ENCODE results near the gene FICD. TPM values are rescaled to one million over a fixed set of nuclear protein-coding genes. Genes with fewer than 3 reads are reported as not detected.

Gene FICD
- total RNA-seq, 1 donor from 2014 or later: 8.2 TPM

DNA sequence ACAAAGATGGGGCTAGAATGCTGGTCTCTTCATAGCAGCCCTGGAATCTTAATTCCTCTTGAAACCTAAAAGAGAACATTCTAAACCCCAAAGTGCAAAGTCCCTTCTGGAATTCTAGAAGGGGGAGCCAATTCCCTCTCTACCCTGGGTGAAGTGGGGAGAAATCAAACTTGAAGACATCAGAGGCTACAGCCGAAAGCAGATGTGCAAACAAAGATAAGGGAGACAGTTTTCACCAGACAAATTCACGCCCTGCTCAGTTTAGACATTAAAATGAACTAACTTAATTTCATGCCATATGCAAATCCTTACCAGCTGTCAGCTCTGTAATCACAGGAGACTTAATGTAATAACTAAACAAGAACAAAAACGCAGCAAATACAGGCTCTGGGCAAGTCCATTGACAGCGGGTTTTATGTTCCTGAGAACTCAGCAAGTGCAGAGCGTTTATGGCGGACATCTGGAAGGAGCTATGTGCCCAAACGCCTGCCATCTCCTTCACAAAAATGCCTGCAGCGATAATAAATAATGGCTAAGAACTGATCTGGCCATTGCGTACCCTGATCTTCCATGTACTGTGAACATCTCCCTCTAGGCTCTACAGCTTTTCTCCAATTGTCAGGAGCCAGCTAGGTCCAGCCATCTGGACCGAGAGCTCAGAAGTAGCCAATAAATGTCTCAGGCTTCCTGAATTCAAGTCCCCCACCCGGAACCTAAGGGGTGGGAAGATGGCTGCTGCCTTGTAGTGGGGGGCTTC lies 19.1 kb upstream of the FICD start:
- no peak for DNase-seq (ENCODE audit: low spot score)
- intact Hi-C loops (cut with DNase I): no loop called here
- no peak for ATAC-seq

DNA sequence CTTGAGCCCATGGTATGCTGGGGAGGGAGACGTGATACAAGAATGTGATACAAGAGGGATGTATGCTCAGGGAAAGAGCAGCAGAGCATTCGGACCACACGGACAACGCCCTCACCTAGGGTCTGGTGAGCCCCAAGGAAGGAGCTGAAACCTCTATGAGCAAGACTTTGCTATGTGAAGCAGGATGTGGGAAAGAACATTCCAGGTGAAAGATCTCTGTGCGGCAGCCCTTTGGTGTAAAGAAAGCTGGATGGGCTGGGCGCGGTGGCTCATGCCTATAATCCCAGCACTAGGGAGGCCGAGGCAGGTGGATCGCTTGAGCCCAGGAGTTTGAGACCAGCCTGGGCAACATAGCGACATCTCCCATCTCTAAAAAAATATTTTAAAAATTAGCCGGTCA lies 16.9 kb upstream of the FICD start:
- no peak for ATAC-seq
- intact Hi-C loops (cut with DNase I): no loop called here
- DNase-seq (ENCODE audit: low spot score): no peak

DNA sequence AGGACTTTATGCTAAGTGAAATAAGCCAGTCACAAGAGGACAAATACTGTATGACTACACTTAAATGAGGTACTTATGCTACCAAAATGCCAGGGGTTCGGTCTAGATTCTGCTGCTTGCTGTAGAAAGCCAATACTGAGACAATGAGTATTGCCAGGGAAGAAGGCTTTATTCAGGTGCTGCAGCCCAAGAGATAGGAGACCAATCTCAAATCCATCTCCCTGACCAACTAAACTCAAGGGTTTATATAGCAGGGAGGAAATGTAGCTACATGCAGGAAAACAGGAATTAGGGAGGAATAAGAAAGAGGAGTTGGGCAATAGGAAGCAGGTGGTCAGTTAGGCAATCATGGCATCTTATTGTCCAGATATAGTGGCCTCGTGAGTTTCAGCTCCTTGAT lies 12.2 kb upstream of the FICD start:
- ATAC-seq: no peak
- intact Hi-C loops (cut with DNase I): no loop called here

DNA sequence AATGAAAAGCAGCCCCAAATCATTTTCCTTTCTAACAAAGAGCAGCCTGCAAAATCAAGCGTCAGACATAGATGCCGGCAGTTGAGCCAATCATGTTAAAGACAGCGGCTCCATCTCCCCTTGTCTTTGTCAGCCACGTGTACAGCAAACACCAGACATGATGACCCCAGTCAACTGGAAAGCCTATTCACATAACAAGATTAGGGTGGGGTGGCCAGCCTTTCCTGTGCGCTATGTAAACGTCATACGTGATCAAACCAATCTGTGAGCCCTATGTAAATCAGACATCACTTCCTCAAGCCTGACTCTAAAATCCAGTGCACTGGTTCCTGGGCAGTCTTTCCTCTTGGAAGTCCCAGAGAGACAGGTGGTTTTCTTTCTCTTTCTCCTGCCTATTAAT lies 9.9 kb upstream of the FICD start:
- ATAC-seq: no peak
- intact Hi-C loops (cut with DNase I): no loop called here
- no peak for DNase-seq (ENCODE audit: low spot score)

More for the DNA sequence above, 12.2 kb upstream of the FICD start:
- no peak for DNase-seq (ENCODE audit: low spot score)

DNA sequence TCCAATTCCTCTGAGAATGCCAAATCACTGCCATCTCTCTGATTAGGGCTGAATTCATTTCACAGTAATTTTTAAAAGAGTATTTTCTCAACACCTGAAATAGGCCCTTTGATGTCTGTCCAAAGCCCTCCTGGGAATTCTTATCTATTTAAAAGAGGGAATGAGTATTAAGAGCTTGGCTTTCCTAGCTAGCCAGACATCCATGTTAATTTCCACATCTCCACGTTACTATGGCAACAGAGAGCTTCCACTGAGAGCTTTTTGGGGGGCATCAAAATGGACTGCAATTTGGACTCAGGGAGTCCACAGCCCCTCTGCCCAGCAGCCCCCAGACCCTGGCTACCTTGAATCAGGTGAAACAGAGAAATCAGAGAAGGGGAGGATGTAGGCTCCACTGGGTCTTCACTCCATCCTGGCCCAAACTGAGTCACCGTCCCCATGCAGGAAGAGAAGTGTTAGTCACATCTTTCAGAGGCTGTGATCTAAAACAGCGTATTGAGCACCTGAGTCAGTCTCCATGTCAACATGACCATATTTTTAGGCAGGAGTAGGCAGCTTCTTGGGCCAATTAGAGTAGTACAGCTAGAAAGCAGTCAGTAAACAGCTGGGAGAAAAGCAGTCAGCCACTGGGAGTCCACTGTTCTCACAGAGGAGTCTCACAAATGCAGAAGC lies 7.0 kb upstream of the FICD start:
- DNase-seq (ENCODE audit: low spot score) (no peak), ATAC-seq (no peak)
- intact Hi-C loops (cut with DNase I): no loop called here

DNA sequence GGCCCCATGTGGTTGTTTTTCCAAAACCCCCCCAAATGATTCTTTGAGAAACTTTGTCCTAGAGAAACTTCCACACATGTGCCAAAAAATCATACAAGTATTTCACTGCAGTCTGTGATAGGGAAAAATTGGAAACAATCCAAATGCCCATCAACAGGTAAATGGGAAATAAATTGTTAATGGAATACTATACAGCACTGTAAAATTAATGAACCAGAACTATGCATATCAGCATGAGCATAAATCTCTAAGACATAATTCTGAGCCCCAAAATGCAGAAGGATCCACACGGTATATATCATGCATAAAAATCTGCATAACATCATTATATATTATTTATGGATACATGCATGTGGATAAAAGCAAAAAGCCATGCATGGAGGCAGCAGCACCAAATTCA lies 5.3 kb upstream of the FICD start:
- ATAC-seq (no peak), DNase-seq (ENCODE audit: low spot score) (no peak)
- intact Hi-C loops (cut with DNase I): no loop called here

DNA sequence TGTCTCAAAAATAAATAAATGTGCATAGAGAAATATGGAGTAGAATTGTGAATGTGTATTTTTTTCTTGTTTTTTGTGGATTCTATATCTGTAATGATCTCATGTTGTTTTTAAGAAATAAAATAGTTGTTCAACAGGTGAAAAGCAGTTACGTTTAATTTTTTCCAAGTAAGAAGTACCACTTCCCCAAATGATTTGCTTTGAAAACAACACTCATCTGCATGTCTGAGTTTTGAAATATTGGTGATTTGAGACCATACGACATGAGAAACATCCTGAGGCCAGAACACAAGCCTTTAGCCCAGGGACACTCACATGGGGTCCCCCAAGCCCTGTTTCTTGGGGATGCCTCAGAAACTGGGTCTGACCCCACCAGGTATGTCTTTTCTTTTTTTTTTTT lies 4.2 kb upstream of the FICD start:
- intact Hi-C loops (cut with DNase I): no loop called here
- no peak for ATAC-seq

DNA sequence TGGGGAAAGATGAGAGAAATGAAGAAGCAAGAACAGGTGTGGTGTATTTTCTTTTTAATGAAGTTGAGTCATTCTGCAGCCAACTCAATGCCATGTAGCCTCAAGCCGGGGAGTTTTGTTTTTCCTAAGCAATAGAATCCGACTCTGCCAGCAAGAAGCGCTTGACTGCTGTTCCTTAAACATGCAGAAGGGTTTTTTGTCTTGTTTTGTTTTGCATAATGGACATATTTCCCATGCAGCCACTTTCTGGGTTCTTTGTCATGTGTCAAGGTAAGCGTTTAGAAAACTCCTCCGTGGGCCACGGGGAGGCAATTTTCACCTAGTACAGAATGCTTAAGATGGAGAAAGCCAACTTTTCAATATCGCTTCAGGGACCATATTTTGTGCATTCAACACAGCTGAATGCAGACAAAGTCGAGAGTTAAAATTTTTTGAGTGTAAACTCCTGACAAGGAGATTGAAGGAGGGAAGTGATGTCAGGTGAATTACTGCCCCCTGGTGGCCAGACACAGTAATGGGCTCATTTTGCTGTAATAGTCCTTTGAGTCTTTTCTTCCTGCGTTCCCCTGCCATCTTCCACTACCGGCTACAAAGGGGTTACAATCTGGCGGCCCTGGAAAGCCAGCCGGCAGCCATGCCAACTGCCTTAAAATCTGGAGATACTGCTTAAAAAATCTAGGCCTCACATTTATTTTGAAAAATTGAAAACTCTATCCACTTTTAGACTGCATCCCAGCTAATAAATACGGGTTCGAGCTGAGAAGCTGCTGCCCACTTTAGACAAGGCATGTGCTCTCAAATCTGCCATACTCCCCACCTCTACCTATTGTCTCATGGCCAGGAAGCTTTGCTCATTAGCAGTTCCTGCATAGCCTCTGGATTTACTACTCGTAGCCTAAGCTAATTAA lies 3.2 kb upstream of the FICD start:
- ATAC-seq: no peak
- DNase-seq (ENCODE audit: low spot score): peak; percentile 85
- intact Hi-C loops (cut with DNase I): no loop called here

More for the DNA sequence above, 4.2 kb upstream of the FICD start:
- DNase-seq (ENCODE audit: low spot score): no peak

DNA sequence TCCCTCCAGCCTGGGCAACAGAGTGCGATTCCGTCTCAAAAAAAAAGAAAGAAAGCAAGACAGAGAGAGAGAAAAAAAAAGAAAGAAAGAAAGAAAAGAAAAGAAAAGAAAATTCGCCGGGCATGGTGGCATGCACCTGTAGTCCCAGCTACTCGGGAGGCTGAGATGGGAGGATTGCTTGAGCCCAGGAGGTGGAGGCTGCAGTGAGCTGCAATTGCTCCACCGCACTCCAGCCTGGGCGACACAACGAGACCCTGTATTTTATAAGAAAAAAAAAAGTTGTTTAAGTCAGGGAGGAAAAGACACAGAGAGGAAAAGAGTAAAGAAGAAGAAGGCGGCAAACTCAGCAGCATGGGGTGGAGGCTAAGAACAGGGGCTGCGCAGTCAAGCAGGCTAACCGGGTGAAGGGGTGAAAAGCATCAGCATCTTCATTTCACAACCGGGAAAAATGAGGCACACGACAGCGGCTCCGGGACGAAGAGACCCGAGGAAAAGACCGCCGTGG lies 557 bp upstream of the FICD start:
- DNase-seq (ENCODE audit: low spot score): no peak
- intact Hi-C loops (cut with DNase I): no loop called here
- peak; percentile 16 for ATAC-seq

DNA sequence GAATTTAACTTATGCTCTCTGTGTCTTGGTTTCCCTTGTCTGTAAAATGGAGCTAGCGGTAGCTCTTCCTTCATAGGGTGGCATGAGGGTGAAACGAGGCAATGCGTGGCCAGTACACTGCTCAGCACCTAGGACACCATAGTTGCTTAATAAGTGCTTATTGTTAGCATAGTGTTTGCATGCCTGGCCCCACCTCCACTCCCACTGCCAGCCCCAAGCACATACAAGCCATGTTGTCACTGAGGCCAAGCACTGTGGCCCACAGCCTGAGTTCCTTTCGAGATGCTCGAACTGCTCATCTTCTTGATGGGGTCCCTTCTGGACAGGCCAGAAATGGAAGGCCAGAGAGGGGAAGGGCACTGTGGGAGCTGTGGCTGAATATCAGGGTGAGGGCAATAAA lies 839 bp downstream of the FICD start:
- intact Hi-C loops (cut with DNase I): no loop called here
- no peak for DNase-seq (ENCODE audit: low spot score)
- ATAC-seq: no peak

DNA sequence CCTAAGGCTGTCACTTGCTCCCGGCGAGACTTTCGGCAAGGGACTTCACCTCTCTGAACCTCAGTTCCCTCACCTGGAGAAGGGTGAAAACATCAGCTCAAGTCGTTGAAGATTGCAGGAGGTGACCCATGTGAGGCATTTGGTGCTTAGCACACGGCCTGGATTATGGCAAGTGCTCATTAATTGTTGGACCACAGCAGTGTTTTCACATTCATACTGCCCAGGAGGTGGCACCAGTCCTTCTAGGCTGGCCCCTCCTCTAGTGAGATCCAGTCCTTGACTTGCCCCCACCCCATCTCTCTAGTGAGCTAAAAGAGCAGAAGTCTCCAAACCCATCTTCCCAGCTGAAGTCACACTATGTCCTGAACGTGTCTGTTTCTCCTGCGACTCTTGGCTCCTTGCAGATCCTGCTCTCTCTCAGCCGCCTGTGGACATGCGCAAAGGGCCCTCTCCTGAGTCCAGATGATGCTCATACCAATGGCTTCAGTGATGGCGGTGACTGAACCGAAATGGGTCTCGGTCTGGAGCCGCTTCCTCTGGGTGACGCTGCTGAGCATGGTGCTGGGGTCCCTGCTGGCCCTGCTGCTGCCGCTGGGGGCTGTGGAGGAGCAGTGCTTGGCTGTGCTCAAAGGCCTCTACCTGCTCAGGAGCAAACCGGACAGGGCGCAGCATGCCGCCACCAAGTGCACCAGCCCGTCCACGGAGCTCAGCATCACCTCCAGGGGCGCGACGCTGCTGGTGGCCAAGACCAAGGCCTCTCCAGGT lies 1.6 kb downstream of the FICD start:
- intact Hi-C loops (cut with DNase I): no loop called here
- ATAC-seq (no peak), DNase-seq (ENCODE audit: low spot score) (no peak)

DNA sequence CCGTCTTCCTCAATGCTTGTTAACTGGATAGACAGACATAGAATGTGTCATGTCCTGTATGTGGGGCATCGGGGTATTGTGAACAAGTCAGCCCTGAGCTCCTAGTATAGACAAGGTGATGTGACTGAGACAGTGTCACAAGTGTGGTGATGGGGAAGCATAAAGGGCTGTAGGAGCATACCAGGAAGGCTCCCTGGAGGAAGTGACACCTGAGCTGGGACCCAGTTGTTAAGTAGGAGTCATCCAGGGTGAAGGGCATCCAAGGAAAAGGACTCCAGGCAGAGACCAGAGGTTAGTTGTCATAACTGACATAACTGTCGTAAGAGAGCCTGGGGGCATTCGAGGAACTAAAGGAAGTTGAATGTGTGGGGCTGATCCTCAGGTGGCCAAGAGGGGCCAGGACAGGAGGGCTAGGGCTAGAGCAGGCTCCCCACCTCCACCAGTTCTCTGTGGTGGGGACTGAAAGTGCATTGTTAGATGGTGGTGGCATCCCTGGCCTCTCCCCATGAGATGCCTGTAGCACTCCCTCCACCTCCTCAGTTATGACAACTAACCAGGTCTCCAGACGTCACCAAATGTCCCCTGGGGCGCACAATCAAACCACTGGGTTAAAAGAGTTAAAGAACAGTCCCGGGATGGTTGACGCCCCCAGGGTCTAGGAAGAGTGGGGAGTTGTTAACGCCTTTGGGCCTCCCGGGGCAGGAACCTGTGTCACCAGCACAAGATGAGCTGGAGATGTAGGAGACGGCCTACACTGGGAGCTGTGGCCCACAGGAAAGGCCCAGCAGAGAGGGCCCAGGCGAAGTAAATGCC lies 2.4 kb downstream of the FICD start:
- no peak for ATAC-seq
- no peak for DNase-seq (ENCODE audit: low spot score)
- intact Hi-C loops (cut with DNase I): no loop called here

DNA sequence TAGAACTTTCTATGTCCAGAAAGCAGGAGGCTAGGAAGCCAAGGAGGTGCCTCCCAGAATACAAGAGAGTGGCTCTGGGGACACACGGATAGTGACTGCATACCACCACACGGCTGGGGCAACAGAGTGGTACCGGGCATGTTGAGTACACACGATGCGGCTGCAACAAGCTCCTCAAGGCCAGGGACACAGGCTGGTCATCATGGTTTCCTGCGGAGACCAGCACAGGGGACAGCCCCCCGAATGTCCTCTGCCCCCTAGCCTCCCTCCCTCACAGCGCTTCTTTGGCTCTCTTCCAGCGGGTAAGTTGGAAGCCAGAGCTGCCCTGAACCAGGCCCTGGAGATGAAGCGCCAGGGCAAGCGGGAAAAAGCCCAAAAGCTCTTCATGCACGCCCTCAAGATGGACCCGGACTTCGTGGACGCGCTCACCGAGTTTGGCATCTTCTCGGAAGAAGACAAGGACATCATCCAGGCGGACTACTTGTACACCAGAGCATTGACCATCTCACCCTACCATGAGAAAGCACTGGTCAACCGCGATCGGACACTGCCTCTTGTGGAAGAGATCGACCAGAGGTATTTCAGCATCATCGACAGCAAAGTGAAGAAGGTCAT lies 3.1 kb downstream of the FICD start:
- intact Hi-C loops (cut with DNase I): no loop called here
- DNase-seq (ENCODE audit: low spot score) (peak; percentile 53), ATAC-seq (no peak)

DNA sequence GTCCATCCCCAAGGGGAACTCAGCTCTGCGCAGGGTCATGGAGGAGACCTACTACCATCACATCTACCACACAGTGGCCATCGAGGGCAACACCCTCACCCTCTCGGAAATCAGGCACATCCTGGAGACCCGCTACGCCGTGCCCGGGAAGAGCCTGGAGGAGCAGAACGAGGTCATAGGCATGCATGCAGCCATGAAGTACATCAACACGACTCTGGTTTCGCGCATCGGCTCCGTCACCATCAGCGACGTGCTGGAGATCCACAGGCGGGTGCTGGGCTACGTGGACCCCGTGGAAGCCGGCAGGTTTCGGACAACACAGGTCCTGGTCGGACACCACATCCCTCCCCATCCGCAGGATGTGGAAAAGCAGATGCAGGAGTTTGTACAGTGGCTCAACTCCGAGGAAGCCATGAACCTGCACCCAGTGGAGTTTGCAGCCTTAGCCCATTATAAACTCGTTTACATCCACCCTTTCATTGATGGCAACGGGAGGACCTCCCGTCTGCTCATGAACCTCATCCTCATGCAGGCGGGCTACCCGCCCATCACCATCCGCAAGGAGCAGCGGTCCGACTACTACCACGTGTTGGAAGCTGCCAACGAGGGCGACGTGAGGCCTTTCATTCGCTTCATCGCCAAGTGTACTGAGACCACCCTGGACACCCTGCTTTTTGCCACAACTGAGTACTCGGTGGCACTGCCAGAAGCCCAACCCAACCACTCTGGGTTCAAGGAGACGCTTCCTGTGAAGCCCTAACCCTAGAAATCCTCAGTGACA lies 3.8 kb downstream of the FICD start:
- ATAC-seq (no peak), DNase-seq (ENCODE audit: low spot score) (no peak)
- intact Hi-C loops (cut with DNase I): no loop called here

DNA sequence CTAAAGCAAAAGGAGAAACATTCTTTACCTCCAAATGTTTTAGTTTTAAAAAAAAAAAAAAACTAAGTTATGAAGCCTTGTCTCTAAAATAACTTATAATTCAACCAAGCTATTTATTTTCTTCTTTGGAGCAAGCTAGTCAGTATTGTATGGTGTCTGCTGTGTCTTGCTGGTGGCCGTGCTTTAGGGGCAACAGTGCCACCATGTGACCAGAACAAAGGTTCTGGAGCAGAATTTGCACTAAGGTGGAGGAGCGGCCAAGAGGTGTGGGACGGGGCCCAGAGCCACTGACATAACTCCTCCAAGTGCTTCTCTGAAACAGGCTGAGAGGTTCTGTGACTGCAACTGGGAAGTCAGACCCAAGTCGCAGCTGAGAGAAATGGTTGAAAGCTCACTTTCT lies 4.5 kb downstream of the FICD start:
- intact Hi-C loops (cut with DNase I): no loop called here
- ATAC-seq: no peak
- no peak for DNase-seq (ENCODE audit: low spot score)

DNA sequence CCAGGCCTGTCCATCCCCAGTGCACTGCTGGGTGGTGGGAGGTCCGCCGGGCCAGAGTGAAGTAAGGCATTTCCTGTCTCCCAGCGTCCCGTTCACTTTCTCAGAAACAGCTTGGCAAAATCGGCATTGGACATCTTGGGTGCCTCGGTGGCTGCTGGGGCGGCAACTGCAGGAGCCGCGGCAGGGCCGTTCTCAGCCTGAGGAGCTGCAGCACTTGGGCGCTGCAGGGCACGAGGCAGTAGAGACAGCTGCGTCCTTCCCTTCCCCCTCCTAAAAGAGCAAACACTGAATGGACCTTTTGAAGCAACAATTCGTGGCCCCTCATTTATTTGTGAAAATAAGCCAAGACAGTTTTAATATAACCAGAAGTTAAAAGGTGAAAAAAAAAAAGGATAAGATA lies 8.3 kb downstream of the FICD start:
- ATAC-seq (no peak), DNase-seq (ENCODE audit: low spot score) (peak; percentile 44)
- intact Hi-C loops (cut with DNase I): no loop called here

DNA sequence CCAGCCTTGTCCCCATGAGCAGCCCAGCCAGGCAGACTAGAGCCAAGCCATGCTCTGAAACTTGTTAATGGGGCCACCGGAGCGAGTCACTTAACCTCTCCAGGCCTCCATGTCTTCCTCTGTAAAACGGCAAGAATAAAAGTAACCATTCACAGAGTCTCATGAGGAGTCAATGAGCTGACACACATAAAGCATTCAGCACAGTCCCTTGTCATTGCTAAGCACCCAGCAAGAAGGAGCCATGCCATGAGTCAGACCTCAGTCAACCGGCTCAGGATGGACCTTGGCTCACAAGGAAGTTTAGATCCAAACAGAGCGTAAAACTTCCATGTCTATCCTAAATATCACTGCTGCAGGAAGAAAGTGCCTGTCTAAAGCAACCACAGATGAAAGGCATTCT lies 10.6 kb downstream of the FICD start:
- ATAC-seq (no peak), DNase-seq (ENCODE audit: low spot score) (no peak)
- intact Hi-C loops (cut with DNase I): no loop called here

Data from sciatic nerve (tissue), 2 donors.